ENCODE measurements around the gene RGS6.

Gene RGS6

GRCh38 chr14:72254937-72255472, 322.8 kb downstream of the RGS6 start:
- H3K9ac ChIP-seq (ENCODE audit: low read depth in 1 of 2, low read length in 2 of 2): no peak overlapping the region
- no peak overlapping the region for H3K27ac ChIP-seq (ENCODE audit: low read depth, low read length)
- H3K4me1 ChIP-seq (ENCODE audit: control insufficient read depth in 1 of 2, insufficient read depth in 2 of 2, low read length in 2 of 2): no peaks in the 10 kb centered on the region
- no peaks in the 10 kb centered on the region for H3K36me3 ChIP-seq (ENCODE audit: control insufficient read depth in 1 of 2, insufficient read depth in 2 of 2, low read length in 2 of 2)
- peaks cover 0 to 1% of the 10 kb centered on the region in 2 donors for H3K9me3 ChIP-seq (ENCODE audit: control insufficient read depth in 1 of 2, low read length in 2 of 2)
- H3K27me3 ChIP-seq (ENCODE audit: control insufficient read depth in 1 of 2, insufficient read depth in 2 of 2, low read length in 2 of 2): no peaks in the 10 kb centered on the region
- no peak overlapping the region for H3K4me3 ChIP-seq (ENCODE audit: low read depth in 1 of 2, low read length in 2 of 2)

GRCh38 chr14:72256055-72256454, 323.8 kb downstream of the RGS6 start:
- Histone ChIP-seq H3K27ac (ENCODE audit: low read depth, low read length) (no peak overlapping the region), H3K9ac (ENCODE audit: low read depth in 1 of 2, low read length in 2 of 2) (no peak overlapping the region), H3K4me1 (ENCODE audit: control insufficient read depth in 1 of 2, insufficient read depth in 2 of 2, low read length in 2 of 2) (no peaks in the 10 kb centered on the region), H3K9me3 (ENCODE audit: control insufficient read depth in 1 of 2, low read length in 2 of 2) (peaks cover 1 to 9% of the 10 kb centered on the region in 2 donors), H3K4me3 (ENCODE audit: low read depth in 1 of 2, low read length in 2 of 2) (no peak overlapping the region), H3K27me3 (ENCODE audit: control insufficient read depth in 1 of 2, insufficient read depth in 2 of 2, low read length in 2 of 2) (no peaks in the 10 kb centered on the region), H3K36me3 (ENCODE audit: control insufficient read depth in 1 of 2, insufficient read depth in 2 of 2, low read length in 2 of 2) (no peaks in the 10 kb centered on the region)

DNA sequence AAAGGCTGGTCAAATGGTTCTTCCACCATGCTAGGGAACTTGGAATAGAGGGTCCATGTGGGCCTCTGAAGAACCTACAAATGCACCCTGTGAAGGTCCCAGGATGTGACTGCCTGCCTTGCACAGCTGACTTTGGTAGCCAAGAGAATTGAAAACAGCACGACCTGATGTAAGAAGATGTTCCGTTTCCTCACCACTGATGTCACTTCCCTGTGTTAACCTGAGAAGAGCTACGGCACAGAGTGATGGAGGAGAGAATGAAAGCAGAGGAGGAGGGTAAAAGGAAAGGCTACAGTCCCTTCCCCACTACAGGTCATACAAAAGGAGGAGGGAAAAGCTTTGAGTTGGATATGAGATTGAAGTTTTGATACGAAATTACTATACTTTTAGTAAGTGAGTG, 328.8 kb downstream of the RGS6 start:
- H3K9ac ChIP-seq (ENCODE audit: low read depth in 1 of 2, low read length in 2 of 2): no peak overlapping the region
- H3K9me3 ChIP-seq (ENCODE audit: control insufficient read depth in 1 of 2, low read length in 2 of 2): peaks cover 9 to 18% of the 10 kb centered on the region in 2 donors
- H3K27ac ChIP-seq (ENCODE audit: low read depth, low read length): no peak overlapping the region
- H3K4me3 ChIP-seq (ENCODE audit: low read depth in 1 of 2, low read length in 2 of 2): no peak overlapping the region
- H3K4me1 ChIP-seq (ENCODE audit: control insufficient read depth in 1 of 2, insufficient read depth in 2 of 2, low read length in 2 of 2): no peaks in the 10 kb centered on the region
- no peaks in the 10 kb centered on the region for H3K36me3 ChIP-seq (ENCODE audit: control insufficient read depth in 1 of 2, insufficient read depth in 2 of 2, low read length in 2 of 2)
- no peaks in the 10 kb centered on the region for H3K27me3 ChIP-seq (ENCODE audit: control insufficient read depth in 1 of 2, insufficient read depth in 2 of 2, low read length in 2 of 2)

- H3K4me1 ChIP-seq (ENCODE audit: control insufficient read depth in 1 of 2, insufficient read depth in 2 of 2, low read length in 2 of 2): no peaks in the 10 kb centered on the region
- H3K4me3 ChIP-seq (ENCODE audit: low read depth in 1 of 2, low read length in 2 of 2): no peak overlapping the region
- no peak overlapping the region for H3K27ac ChIP-seq (ENCODE audit: low read depth, low read length)
- H3K9me3 ChIP-seq (ENCODE audit: control insufficient read depth in 1 of 2, low read length in 2 of 2): peaks cover 11 to 18% of the 10 kb centered on the region in 2 donors
- H3K36me3 ChIP-seq (ENCODE audit: control insufficient read depth in 1 of 2, insufficient read depth in 2 of 2, low read length in 2 of 2): no peaks in the 10 kb centered on the region
- no peak overlapping the region for H3K9ac ChIP-seq (ENCODE audit: low read depth in 1 of 2, low read length in 2 of 2)
- no peaks in the 10 kb centered on the region for H3K27me3 ChIP-seq (ENCODE audit: control insufficient read depth in 1 of 2, insufficient read depth in 2 of 2, low read length in 2 of 2)
Observed at GRCh38 chr14:72262771-72263170, 330.5 kb downstream of the RGS6 start.

GRCh38 chr14:72264716-72265115, 332.5 kb downstream of the RGS6 start:
- Histone ChIP-seq H3K9me3 (ENCODE audit: control insufficient read depth in 1 of 2, low read length in 2 of 2) (peaks cover 11 to 21% of the 10 kb centered on the region in 2 donors), H3K27me3 (ENCODE audit: control insufficient read depth in 1 of 2, insufficient read depth in 2 of 2, low read length in 2 of 2) (no peaks in the 10 kb centered on the region), H3K4me1 (ENCODE audit: control insufficient read depth in 1 of 2, insufficient read depth in 2 of 2, low read length in 2 of 2) (no peaks in the 10 kb centered on the region), H3K4me3 (ENCODE audit: low read depth in 1 of 2, low read length in 2 of 2) (no peak overlapping the region), H3K9ac (ENCODE audit: low read depth in 1 of 2, low read length in 2 of 2) (no peak overlapping the region), H3K27ac (ENCODE audit: low read depth, low read length) (no peak overlapping the region), H3K36me3 (ENCODE audit: control insufficient read depth in 1 of 2, insufficient read depth in 2 of 2, low read length in 2 of 2) (no peaks in the 10 kb centered on the region)

DNA sequence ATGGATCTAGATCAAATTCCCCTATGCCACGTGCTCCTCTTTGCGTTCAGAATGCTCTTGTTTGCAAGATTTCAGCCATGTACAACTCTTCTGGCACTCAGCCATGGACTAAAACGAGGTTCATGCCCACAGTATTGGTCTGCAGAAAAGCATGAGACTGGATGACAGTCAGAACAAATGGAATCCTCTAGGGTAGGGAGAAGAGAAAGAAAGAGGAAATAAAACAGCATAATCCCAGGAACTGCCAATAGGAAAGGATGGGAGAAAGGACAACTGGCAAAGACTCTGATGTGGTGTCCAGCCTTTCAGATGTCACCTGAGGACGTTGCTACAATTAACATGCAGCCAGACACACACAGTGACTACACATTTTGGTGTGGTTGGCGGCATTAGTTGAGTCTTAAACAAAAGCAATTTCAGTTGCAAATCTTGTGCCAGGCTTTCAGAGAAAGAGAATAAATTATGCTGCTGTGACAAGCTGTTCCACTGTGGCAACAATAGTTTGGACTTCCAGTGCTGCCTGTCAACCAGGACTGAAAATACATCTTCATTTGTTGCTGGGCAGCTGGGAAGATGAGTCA, 338.0 kb downstream of the RGS6 start:
- Histone ChIP-seq H3K27ac (ENCODE audit: low read depth, low read length) (no peak overlapping the region), H3K27me3 (ENCODE audit: control insufficient read depth in 1 of 2, insufficient read depth in 2 of 2, low read length in 2 of 2) (no peaks in the 10 kb centered on the region), H3K4me1 (ENCODE audit: control insufficient read depth in 1 of 2, insufficient read depth in 2 of 2, low read length in 2 of 2) (no peaks in the 10 kb centered on the region), H3K36me3 (ENCODE audit: control insufficient read depth in 1 of 2, insufficient read depth in 2 of 2, low read length in 2 of 2) (no peaks in the 10 kb centered on the region), H3K4me3 (ENCODE audit: low read depth in 1 of 2, low read length in 2 of 2) (no peak overlapping the region), H3K9me3 (ENCODE audit: control insufficient read depth in 1 of 2, low read length in 2 of 2) (peaks cover 3 to 11% of the 10 kb centered on the region in 2 donors), H3K9ac (ENCODE audit: low read depth in 1 of 2, low read length in 2 of 2) (no peak overlapping the region)

DNA sequence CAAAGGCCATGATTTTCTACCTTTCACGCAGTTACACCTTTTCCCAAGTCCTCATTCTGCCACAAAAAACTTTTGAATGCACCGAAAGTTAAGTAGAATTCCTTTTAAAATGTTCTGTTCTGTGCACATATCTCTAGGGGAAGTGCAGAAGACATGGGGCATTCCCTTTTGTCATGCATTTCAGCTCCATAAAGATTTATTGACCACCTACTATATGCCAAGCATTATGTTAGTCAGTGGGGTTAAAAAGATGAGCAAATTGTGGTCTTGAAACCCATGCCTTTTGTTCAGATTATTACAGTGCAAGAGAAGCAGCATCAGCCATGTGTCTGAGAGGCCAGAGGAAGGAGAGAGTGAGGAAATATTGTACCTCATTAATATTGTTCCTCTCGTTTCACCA, 338.5 kb downstream of the RGS6 start:
- Histone ChIP-seq H3K9me3 (ENCODE audit: control insufficient read depth in 1 of 2, low read length in 2 of 2) (peaks cover 3 to 11% of the 10 kb centered on the region in 2 donors), H3K27me3 (ENCODE audit: control insufficient read depth in 1 of 2, insufficient read depth in 2 of 2, low read length in 2 of 2) (no peaks in the 10 kb centered on the region), H3K27ac (ENCODE audit: low read depth, low read length) (no peak overlapping the region), H3K36me3 (ENCODE audit: control insufficient read depth in 1 of 2, insufficient read depth in 2 of 2, low read length in 2 of 2) (no peaks in the 10 kb centered on the region), H3K9ac (ENCODE audit: low read depth in 1 of 2, low read length in 2 of 2) (no peak overlapping the region), H3K4me3 (ENCODE audit: low read depth in 1 of 2, low read length in 2 of 2) (no peak overlapping the region), H3K4me1 (ENCODE audit: control insufficient read depth in 1 of 2, insufficient read depth in 2 of 2, low read length in 2 of 2) (no peaks in the 10 kb centered on the region)

GRCh38 chr14:72275242-72275641, 343.0 kb downstream of the RGS6 start:
- H3K4me3 ChIP-seq (ENCODE audit: low read depth in 1 of 2, low read length in 2 of 2): no peak overlapping the region
- no peak overlapping the region for H3K9ac ChIP-seq (ENCODE audit: low read depth in 1 of 2, low read length in 2 of 2)
- H3K27ac ChIP-seq (ENCODE audit: low read depth, low read length): no peak overlapping the region
- no peaks in the 10 kb centered on the region for H3K36me3 ChIP-seq (ENCODE audit: control insufficient read depth in 1 of 2, insufficient read depth in 2 of 2, low read length in 2 of 2)
- peaks cover 0 to 8% of the 10 kb centered on the region in 2 donors for H3K9me3 ChIP-seq (ENCODE audit: control insufficient read depth in 1 of 2, low read length in 2 of 2)
- no peaks in the 10 kb centered on the region for H3K4me1 ChIP-seq (ENCODE audit: control insufficient read depth in 1 of 2, insufficient read depth in 2 of 2, low read length in 2 of 2)
- H3K27me3 ChIP-seq (ENCODE audit: control insufficient read depth in 1 of 2, insufficient read depth in 2 of 2, low read length in 2 of 2): no peaks in the 10 kb centered on the region

DNA sequence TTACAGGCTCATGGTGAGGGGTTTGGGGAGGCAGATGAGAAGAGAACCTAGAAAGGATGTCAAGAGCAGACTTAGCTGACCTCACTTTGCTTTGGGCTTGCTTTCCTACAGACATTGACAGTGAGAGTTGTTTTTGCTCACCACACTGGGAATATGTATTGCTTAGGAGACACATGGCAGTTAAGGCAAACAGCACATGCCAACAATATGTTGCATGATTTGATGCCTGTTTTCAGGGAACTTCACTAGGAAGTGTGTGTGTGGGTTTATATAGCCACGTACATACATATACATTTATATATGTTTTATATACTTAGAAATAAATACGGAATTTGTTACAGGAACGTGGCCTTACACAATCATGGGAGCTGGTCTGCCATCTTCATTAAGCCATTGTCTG, 346.1 kb downstream of the RGS6 start:
- Histone ChIP-seq H3K4me1 (ENCODE audit: control insufficient read depth in 1 of 2, insufficient read depth in 2 of 2, low read length in 2 of 2) (no peaks in the 10 kb centered on the region), H3K36me3 (ENCODE audit: control insufficient read depth in 1 of 2, insufficient read depth in 2 of 2, low read length in 2 of 2) (no peaks in the 10 kb centered on the region), H3K27me3 (ENCODE audit: control insufficient read depth in 1 of 2, insufficient read depth in 2 of 2, low read length in 2 of 2) (no peaks in the 10 kb centered on the region), H3K4me3 (ENCODE audit: low read depth in 1 of 2, low read length in 2 of 2) (no peak overlapping the region), H3K9me3 (ENCODE audit: control insufficient read depth in 1 of 2, low read length in 2 of 2) (peaks cover 5 to 7% of the 10 kb centered on the region in 2 donors), H3K27ac (ENCODE audit: low read depth, low read length) (no peak overlapping the region), H3K9ac (ENCODE audit: low read depth in 1 of 2, low read length in 2 of 2) (no peak overlapping the region)

DNA sequence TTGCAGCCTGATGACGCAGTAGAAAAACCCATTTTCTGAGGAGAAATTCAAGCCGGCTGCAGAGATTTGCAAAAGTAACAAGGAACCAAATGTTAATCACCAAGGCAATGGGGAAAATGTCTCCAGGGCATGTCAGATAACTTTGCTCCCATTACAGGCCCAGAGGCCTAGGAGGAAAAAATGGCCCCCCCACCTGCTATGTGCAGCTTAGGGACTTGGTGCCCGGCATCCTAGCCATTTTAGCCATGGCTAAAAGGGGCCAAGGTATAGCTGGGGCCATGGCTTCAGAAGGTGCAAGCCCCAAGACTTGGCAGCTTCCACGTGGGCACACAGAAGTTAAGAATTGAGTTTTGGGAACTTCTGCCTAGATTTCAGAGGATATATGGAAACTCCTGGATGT, 351.9 kb downstream of the RGS6 start:
- Histone ChIP-seq H3K4me1 (ENCODE audit: control insufficient read depth in 1 of 2, insufficient read depth in 2 of 2, low read length in 2 of 2) (no peaks in the 10 kb centered on the region), H3K27me3 (ENCODE audit: control insufficient read depth in 1 of 2, insufficient read depth in 2 of 2, low read length in 2 of 2) (no peaks in the 10 kb centered on the region), H3K4me3 (ENCODE audit: low read depth in 1 of 2, low read length in 2 of 2) (no peak overlapping the region), H3K27ac (ENCODE audit: low read depth, low read length) (no peak overlapping the region), H3K36me3 (ENCODE audit: control insufficient read depth in 1 of 2, insufficient read depth in 2 of 2, low read length in 2 of 2) (no peaks in the 10 kb centered on the region), H3K9ac (ENCODE audit: low read depth in 1 of 2, low read length in 2 of 2) (no peak overlapping the region), H3K9me3 (ENCODE audit: control insufficient read depth in 1 of 2, low read length in 2 of 2) (peaks cover 7 to 18% of the 10 kb centered on the region in 2 donors)

Measured in duodenal mucosa (tissue), 2 donors.